T1000 (cell line): ENCODE data around the gene FNIP1.
"Not testable (repeated sequence)": the region's sequence is repeated elsewhere in the genome, so short reads cannot be mapped to it uniquely, and the experiment has no call there.

Experiments used
- DNase-seq: peaks from one replicate; lab custom pipeline; 2025; ENCODE audit warnings: mixed read lengths; lab: John Stamatoyannopoulos, UW

FNIP1 gene

GRCh38 chr5:131749723-131750470, 46.9 kb downstream of the FNIP1 start:
- no peak for DNase-seq

- no peak for DNase-seq
These were observed 47.7 kb downstream of the FNIP1 start for GRCh38 chr5:131749138-131749537.

GRCh38 chr5:131747180-131748105, 49.4 kb downstream of the FNIP1 start:
- DNase-seq = no peak

GRCh38 chr5:131746423-131746822, 50.4 kb downstream of the FNIP1 start:
- DNase-seq = no peak

GRCh38 chr5:131745703-131746102, 51.1 kb downstream of the FNIP1 start:
- no peak for DNase-seq

- no peak for DNase-seq
These were observed 51.7 kb downstream of the FNIP1 start for GRCh38 chr5:131745155-131745554.

GRCh38 chr5:131740477-131740876, 56.3 kb downstream of the FNIP1 start:
- no peak for DNase-seq

- DNase-seq = no peak
These were observed 61.4 kb downstream of the FNIP1 start for GRCh38 chr5:131735393-131735792.

- DNase-seq = not testable (repeated sequence)
These were observed 61.9 kb downstream of the FNIP1 start for GRCh38 chr5:131734939-131735338.

- DNase-seq = not testable (repeated sequence)
These were observed 67.5 kb downstream of the FNIP1 start for GRCh38 chr5:131729292-131729691.

- DNase-seq = not testable (repeated sequence)
These were observed 72.7 kb downstream of the FNIP1 start for GRCh38 chr5:131724089-131724488.

GRCh38 chr5:131720714-131721113, 76.1 kb downstream of the FNIP1 start:
- no peak for DNase-seq

GRCh38 chr5:131719564-131719963, 77.3 kb downstream of the FNIP1 start:
- no peak for DNase-seq

GRCh38 chr5:131718487-131719014, 78.3 kb downstream of the FNIP1 start:
- no peak for DNase-seq

- not testable (repeated sequence) for DNase-seq
These were observed 79.7 kb downstream of the FNIP1 start for GRCh38 chr5:131717164-131717563.

GRCh38 chr5:131716650-131717049, 80.2 kb downstream of the FNIP1 start:
- DNase-seq = no peak

GRCh38 chr5:131710391-131710790, 86.4 kb downstream of the FNIP1 start:
- no peak for DNase-seq

GRCh38 chr5:131709043-131709442, 87.8 kb downstream of the FNIP1 start:
- no peak for DNase-seq

- no peak for DNase-seq
These were observed 90.5 kb downstream of the FNIP1 start for GRCh38 chr5:131706281-131706680.

- DNase-seq = no peak
These were observed 101.9 kb downstream of the FNIP1 start for GRCh38 chr5:131694926-131695325.

- no peak for DNase-seq
These were observed 102.9 kb downstream of the FNIP1 start for GRCh38 chr5:131693894-131694293.

GRCh38 chr5:131685516-131686171, 111.2 kb downstream of the FNIP1 start:
- DNase-seq = no peak
